Measurements from ENCODE around the gene PBX2.
"Not testable (repeated sequence)": the region's sequence is repeated elsewhere in the genome, so short reads cannot be mapped to it uniquely, and the experiment has no call there.

The PBX2 gene

DNA sequence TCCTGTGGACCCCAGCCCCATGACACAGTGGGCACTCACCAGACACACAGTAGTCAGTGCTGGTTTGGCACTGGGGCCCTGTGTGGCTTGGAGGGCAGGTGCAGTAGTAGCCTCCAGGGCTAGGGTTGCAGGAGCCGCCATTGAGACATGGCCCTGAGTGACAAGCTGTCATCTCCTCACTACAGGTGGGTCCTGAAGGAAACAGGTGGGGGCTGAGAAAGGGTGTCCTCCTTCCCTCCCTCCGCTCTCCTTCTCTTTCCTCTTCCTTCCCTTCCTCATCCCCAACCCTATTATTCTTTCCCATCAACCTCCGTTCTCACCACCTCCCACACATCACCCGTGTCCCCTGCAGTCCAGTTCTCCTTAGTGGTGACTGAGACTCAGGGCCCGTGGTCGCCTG lies 23.6 kb upstream of the PBX2 start:
- peaks cover 6% of the 10 kb centered on the region for H3K27me3 Mint-ChIP-seq (ENCODE audit: low read depth)
- no peak for DNase-seq (ENCODE audit: low spot score)
- H3K4me3 Mint-ChIP-seq: no peak overlapping the region
- no peak overlapping the region for H3K27ac Mint-ChIP-seq
- H3K36me3 Mint-ChIP-seq (ENCODE audit: low read depth): no peaks in the 10 kb centered on the region
- no peaks in the 10 kb centered on the region for H3K4me1 Mint-ChIP-seq (ENCODE audit: low read depth)
- H3K9me3 Mint-ChIP-seq: no peaks in the 10 kb centered on the region

DNA sequence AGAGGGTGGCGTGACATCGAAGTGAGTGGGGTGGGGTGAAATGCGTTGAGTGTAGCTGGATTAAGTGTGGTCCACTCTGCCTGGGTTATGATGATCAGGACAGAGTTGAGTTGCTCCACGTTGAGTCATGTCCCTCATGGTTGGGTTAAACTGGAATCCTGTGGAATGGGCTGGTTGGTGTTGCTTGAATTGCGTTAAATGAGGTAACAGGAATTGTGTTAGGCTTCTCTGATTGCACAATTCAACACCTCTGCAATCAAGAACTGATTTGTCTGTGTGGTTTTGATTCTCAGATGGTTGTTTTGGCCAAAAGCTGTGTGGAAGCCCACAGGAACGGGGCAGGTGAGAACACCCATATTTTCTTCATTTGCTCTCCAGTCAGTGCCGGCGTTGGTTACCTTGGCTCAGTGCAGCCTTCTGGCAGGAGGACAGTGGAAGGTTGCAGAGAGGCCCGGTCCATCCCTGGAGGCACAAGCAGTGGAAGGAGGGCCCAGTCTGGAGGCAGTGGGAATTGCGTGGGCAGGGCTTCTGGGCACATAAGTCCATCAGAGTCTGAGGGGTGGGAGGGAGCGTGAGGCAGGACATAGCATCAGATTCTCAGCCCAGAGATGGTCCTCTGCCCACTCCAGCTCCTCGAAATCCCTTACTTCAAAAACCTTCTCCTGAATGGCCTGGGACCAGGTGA lies 22.2 kb upstream of the PBX2 start:
- H3K4me3 Mint-ChIP-seq: no peak overlapping the region
- H3K4me1 Mint-ChIP-seq (ENCODE audit: low read depth): no peaks in the 10 kb centered on the region
- no peaks in the 10 kb centered on the region for H3K9me3 Mint-ChIP-seq
- no peaks in the 10 kb centered on the region for H3K36me3 Mint-ChIP-seq (ENCODE audit: low read depth)
- no peak for DNase-seq (ENCODE audit: low spot score)
- no peak overlapping the region for H3K27ac Mint-ChIP-seq
- H3K27me3 Mint-ChIP-seq (ENCODE audit: low read depth): peaks cover 9% of the 10 kb centered on the region

DNA sequence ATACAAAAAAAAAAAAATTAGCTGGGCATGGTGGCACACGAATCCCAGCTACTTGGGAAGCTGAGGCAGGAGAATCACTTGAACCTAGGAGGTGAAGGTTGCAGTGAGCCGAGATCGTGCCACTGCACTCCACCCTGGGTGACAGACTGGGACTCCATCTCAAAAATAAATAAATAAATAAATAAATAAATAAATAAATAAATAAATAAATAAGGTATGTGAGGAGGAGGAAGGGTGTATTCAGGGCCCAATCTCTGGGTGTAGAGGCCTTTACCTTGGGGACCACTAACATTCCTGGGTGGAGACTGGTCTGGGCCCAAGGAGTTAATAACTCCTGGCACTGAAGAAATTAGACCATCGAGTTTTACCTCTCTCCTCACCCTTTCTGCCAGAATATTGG lies 21.4 kb upstream of the PBX2 start:
- not testable (repeated sequence) for H3K9me3 Mint-ChIP-seq, H3K4me3 Mint-ChIP-seq

DNA sequence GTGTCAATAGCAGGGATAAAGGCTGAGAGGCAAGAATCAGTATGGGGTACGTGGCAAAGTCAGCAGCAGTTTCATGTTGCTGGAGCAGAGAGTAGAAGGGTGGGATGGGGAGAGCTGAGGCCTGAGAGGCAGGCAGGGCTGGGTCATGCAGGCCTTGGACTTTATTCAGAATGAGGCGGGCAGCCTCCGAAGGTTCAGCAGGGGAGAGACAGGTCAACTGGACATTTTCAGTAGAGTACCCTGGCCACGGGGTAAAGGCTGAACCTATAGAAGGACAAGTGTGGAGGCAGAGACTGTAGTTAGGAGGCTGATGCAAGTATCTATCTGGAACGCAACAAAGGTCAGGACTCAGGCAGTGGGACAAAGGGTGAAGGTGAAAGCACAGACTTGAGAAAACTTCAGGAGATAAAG lies 20.2 kb upstream of the PBX2 start:
- no peak for DNase-seq (ENCODE audit: low spot score)
- no peaks in the 10 kb centered on the region for H3K36me3 Mint-ChIP-seq (ENCODE audit: low read depth)
- H3K27me3 Mint-ChIP-seq (ENCODE audit: low read depth): peaks cover 14% of the 10 kb centered on the region
- no peak overlapping the region for H3K4me3 Mint-ChIP-seq
- H3K4me1 Mint-ChIP-seq (ENCODE audit: low read depth): no peaks in the 10 kb centered on the region
- H3K27ac Mint-ChIP-seq: no peak overlapping the region
- no peaks in the 10 kb centered on the region for H3K9me3 Mint-ChIP-seq

More for the DNA sequence above, 21.4 kb upstream of the PBX2 start:
- not testable (repeated sequence) for H3K27me3 Mint-ChIP-seq (ENCODE audit: low read depth); H3K27ac Mint-ChIP-seq; DNase-seq (ENCODE audit: low spot score); H3K4me1 Mint-ChIP-seq (ENCODE audit: low read depth); H3K36me3 Mint-ChIP-seq (ENCODE audit: low read depth)

DNA sequence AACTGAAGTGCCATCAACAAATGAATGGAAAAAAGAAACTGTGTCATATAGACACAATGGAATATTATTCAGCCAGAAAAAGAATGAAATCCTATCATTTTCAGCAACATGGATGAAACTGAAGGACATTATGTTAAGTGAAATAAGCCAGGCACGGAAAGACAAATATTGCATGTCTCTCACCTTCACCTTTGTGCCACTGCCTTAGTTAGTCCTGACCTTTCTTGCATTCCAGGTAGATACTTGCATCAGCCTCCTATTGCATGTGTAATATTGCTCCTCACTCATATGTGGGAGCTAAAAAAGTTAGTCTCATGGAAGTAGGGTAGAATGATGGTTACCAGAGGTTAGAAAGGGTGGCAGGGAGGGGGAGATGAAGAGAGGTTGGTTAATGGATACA lies 19.0 kb upstream of the PBX2 start:
- no peak for DNase-seq (ENCODE audit: low spot score)
- peaks cover 23% of the 10 kb centered on the region for H3K27me3 Mint-ChIP-seq (ENCODE audit: low read depth)
- no peaks in the 10 kb centered on the region for H3K9me3 Mint-ChIP-seq
- H3K36me3 Mint-ChIP-seq (ENCODE audit: low read depth): no peaks in the 10 kb centered on the region
- no peaks in the 10 kb centered on the region for H3K4me1 Mint-ChIP-seq (ENCODE audit: low read depth)
- H3K27ac Mint-ChIP-seq: no peak overlapping the region
- H3K4me3 Mint-ChIP-seq: no peak overlapping the region

DNA sequence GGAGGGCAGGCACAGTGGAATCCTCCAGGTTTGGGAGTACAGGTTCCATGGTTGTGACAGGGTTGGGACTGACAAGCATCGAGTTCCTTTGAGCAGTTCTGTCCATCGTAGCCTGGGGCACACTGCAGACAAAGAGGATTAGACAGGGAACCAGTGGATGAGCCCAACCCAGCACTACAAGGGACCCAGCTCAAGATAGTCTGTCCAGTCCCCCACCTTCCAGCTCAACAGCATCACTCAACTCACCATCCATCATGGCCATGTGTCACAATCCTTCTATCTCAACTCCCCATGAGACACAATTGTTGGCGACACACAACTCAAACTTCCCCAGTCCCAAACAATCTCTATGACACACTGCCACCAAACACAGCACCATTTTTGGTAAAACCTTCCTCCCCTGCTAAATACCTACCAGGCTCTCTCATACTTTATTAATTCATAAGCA lies 14.3 kb upstream of the PBX2 start:
- Mint-ChIP-seq H3K27ac (no peak overlapping the region), H3K4me1 (ENCODE audit: low read depth) (no peaks in the 10 kb centered on the region), H3K4me3 (no peak overlapping the region), H3K36me3 (ENCODE audit: low read depth) (no peaks in the 10 kb centered on the region), H3K9me3 (no peaks in the 10 kb centered on the region), H3K27me3 (ENCODE audit: low read depth) (peaks cover 27% of the 10 kb centered on the region)
- no peak for DNase-seq (ENCODE audit: low spot score)

DNA sequence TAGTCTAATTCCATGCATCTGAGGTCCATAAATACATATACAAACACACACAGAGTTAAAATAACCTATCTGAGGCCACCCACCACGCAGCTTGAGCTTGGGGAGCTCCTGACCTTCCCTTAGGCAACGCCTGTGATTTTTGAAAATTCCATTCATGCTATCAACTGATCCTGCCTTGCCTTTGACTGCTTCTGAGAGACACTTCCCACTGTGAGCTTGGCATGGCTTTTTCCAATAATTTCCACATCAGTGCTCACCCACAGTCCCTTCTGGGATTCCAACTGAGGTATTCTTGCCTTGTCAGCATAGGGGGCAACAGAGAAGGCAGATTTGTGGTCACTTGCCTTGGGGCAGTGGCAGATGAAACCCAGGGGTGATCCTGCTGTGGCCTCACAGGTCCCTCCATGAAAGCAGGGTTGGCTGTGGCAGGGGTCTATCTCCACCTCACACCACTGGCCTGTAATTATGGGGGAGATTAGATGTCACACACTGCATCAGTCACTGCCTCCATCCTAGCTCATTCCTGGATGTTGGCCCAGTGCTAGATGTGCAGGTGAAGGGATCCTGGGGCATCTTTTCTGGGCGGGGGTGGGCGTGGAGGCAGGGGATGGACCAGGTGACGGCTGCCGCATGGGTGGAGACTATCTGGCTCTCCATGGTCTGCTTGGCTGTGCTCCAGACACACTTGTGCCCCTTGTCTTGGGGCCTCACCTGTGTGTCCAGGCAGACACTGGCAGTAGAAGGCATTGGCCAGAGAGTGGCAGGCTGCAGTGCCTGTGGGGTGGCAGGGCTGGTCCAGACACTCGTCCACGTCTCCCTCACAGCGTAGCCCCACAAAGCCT lies 13.6 kb upstream of the PBX2 start:
- H3K4me1 Mint-ChIP-seq (ENCODE audit: low read depth): no peaks in the 10 kb centered on the region
- peaks cover 25% of the 10 kb centered on the region for H3K27me3 Mint-ChIP-seq (ENCODE audit: low read depth)
- H3K4me3 Mint-ChIP-seq: no peak overlapping the region
- H3K36me3 Mint-ChIP-seq (ENCODE audit: low read depth): no peaks in the 10 kb centered on the region
- no peak overlapping the region for H3K27ac Mint-ChIP-seq
- no peaks in the 10 kb centered on the region for H3K9me3 Mint-ChIP-seq
- DNase-seq (ENCODE audit: low spot score): no peak

DNA sequence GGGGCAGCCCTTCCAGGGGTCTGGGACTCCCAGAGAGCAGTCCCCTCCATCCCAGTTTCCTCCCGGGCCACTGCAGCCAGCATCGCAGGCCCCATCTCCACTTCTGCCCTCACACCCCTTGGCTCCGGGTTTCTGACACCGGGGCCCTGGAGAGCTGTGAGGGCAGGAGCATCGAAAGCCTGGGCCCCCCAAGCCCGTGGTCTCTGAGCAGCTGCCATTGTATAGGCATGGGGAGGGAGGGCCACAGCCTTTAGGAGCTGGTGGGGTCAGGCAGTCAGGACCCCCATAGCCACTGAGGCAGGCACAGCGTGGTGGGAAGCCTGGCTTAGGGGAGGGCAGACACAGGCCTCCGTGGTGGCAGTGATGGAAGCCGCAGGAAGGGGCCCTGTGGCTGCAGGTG lies 12.2 kb upstream of the PBX2 start:
- Mint-ChIP-seq H3K4me3 (no peak overlapping the region), H3K36me3 (ENCODE audit: low read depth) (no peaks in the 10 kb centered on the region), H3K4me1 (ENCODE audit: low read depth) (no peaks in the 10 kb centered on the region), H3K27me3 (ENCODE audit: low read depth) (peaks cover 19% of the 10 kb centered on the region), H3K9me3 (no peaks in the 10 kb centered on the region), H3K27ac (no peak overlapping the region)
- DNase-seq (ENCODE audit: low spot score): no peak

DNA sequence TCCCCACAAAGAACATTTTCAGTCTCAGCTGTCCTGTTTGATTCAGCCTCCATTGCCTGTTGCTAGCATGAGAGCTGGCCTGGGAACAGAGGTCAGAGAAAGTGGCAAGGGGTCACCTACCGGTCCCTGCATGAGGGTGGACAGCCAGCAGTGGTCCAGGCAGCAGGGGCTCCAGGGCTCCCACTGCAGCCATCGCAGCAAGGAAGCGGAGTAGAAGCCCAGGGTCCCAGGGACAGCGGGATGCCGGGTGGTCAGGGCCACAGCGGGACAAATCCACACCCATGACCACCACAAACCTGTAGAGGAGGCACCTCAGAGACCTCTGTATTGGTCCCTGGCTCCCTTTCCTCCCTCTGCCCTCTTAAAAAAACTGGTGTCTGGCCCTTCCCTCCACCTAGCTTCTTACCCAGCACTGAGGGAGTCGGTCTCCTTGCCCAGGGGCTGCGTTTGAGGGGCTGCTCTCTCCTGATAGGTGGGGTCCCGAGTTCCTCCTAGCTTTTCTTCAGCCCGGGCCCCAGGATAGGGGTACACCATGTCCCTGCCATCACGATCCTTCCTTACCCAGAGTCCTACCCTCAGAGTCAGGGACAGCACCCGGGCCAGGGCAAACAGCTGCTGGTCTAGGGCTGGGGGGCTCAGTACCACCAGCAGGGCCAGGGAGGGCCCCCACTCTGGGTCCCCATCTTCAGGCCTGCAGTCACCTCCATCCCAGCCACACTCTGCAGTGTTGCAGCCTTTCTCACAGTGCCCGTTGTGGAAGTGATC lies 10.9 kb upstream of the PBX2 start:
- no peak for DNase-seq (ENCODE audit: low spot score)
- peaks cover 13% of the 10 kb centered on the region for H3K27me3 Mint-ChIP-seq (ENCODE audit: low read depth)
- peaks cover 5% of the 10 kb centered on the region for H3K4me1 Mint-ChIP-seq (ENCODE audit: low read depth)
- H3K36me3 Mint-ChIP-seq (ENCODE audit: low read depth): no peaks in the 10 kb centered on the region
- H3K4me3 Mint-ChIP-seq: no peak overlapping the region
- H3K27ac Mint-ChIP-seq: no peak overlapping the region
- H3K9me3 Mint-ChIP-seq: no peaks in the 10 kb centered on the region

DNA sequence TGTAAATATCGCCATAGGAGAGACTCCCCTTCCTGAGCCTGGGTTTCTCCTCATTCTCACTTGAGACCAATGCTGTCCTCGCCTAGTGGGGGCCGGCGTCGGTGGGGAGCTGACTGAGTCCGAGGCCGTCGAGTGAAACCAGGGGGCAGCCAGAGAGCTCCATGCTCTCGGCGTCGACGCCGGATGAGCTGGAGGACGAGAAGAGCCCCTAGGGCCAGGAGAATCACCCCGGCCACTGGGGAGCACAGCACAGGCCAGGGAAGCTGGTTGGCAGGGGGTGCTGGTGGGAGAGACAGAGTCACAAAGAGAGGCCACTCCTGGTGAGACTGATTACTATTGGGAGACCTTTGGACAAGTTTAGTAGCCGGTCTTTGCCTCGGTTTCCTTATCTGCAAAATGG lies 8.9 kb upstream of the PBX2 start:
- DNase-seq (ENCODE audit: low spot score): no peak
- Mint-ChIP-seq H3K27me3 (ENCODE audit: low read depth) (peaks cover 4% of the 10 kb centered on the region), H3K4me1 (ENCODE audit: low read depth) (peaks cover 20% of the 10 kb centered on the region), H3K9me3 (no peaks in the 10 kb centered on the region), H3K27ac (no peak overlapping the region), H3K36me3 (ENCODE audit: low read depth) (no peaks in the 10 kb centered on the region), H3K4me3 (no peak overlapping the region)

DNA sequence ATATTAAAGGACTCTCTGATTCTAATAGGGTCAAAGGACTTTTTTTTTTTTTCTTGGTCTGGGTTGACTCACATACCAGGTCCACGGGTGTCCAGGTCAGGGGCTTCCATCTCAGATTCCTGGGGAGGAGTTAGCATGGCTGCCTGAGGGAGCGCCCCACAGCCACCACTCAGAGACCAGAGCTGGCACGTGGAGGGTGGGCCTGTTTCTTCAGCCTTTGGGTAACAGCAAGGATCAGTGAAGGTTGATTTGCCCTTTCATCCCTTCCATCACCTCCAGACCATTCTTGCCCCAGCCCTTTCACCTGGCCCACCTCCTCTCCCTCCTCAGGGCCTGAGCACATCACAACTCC lies 8.3 kb upstream of the PBX2 start:
- no peak overlapping the region for H3K27ac Mint-ChIP-seq
- peaks cover 25% of the 10 kb centered on the region for H3K4me1 Mint-ChIP-seq (ENCODE audit: low read depth)
- H3K9me3 Mint-ChIP-seq: no peaks in the 10 kb centered on the region
- H3K27me3 Mint-ChIP-seq (ENCODE audit: low read depth): peaks cover 2% of the 10 kb centered on the region
- H3K36me3 Mint-ChIP-seq (ENCODE audit: low read depth): no peaks in the 10 kb centered on the region
- H3K4me3 Mint-ChIP-seq: no peak overlapping the region
- DNase-seq (ENCODE audit: low spot score): no peak

DNA sequence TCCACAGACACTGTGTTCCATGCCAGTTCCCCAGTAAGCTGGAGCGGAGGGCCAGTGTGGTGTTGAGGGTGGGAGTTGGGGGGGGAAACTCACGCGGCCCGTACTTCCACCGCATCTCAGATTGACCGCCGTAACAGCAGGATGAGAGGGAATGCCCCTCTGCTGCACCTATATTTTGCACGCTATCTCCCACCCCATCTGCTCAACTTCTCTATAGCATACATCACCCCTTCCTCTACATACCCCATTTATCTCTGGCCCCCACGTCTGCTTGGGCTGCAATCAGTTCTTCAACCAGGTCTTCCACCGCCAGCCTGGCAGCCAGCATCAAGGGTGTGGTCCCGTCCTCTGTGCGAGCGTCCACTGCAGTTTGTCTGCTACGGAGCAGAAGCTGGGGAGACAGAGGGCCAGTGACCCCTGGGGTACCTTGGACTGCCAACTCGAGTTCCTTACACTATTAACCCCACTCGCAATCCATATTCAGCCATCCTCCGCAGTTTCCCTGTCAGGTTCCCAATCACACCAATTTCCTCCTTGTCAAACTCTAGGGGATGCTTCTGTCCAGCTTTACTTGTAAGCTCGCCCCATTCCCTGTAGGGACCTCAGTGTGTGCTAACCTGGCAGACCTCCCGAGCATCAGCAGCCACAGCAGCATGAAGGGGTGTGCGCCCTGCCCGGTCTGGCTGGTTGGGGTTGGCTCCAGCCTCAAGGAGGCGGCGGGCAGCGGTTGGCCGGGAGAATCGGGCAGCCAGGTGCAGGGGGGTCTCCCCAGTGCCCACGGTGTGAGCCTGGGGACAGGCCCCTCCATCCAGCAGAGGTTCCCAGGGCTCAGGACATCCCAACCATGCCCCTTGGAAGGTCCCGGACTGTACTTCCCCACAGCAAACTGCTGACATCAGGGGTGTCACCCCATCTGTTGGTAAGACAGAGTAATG lies 6.9 kb upstream of the PBX2 start:
- Mint-ChIP-seq H3K27ac (peak overlapping the region; percentile 99), H3K27me3 (ENCODE audit: low read depth) (no peaks in the 10 kb centered on the region), H3K4me1 (ENCODE audit: low read depth) (peaks cover 27% of the 10 kb centered on the region), H3K4me3 (peak overlapping the region; percentile 96), H3K36me3 (ENCODE audit: low read depth) (peaks cover 9% of the 10 kb centered on the region), H3K9me3 (no peaks in the 10 kb centered on the region)
- no peak for DNase-seq (ENCODE audit: low spot score)

DNA sequence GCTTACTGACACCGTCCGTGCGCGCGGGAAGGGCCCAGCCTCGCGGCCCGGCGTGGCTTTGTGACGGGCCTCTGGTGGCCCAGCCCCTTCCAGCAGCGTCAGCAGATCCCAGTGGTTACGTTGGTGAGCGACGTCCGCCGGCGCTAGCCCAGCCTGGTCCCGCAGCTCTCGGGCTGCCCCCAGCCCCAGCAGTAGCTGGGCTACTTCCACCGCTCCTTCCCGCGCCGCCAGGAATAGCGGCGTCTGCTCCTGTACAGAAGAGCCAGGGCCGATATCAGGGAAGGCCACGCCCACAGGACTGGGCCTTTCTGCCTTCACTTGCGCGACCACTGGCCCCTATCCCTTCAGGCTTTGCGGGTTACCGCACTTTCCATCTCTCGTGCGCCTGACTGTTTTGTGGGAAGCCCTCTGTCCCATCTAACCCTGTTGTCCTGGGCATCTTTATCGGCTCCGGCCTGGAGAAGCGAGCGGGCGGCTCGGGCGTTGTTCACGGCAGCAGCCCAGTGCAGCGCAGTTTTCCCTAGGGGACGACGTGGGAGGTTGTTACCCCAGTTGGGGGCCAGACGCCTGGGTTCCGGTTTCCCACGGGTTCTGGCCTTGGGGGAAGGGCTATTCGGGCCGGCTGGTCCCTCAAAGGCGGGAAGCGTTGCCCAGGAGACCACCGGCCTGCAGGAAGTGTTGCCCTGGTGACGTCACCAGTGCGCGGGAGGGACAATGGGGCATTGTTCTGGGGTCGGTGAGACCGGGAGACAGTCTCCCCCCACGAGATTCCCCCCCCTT lies 6.1 kb upstream of the PBX2 start:
- peak; percentile 61 for DNase-seq (ENCODE audit: low spot score)
- H3K36me3 Mint-ChIP-seq (ENCODE audit: low read depth): peaks cover 17% of the 10 kb centered on the region
- H3K4me1 Mint-ChIP-seq (ENCODE audit: low read depth): peaks cover 27% of the 10 kb centered on the region
- H3K27ac Mint-ChIP-seq: peak overlapping the region; percentile 99
- no peaks in the 10 kb centered on the region for H3K9me3 Mint-ChIP-seq
- no peaks in the 10 kb centered on the region for H3K27me3 Mint-ChIP-seq (ENCODE audit: low read depth)
- peak overlapping the region; percentile 96 for H3K4me3 Mint-ChIP-seq

All from T-helper 2 cell treated with Interferon-gamma antibody and Interleukin-4, amounts not matched to agents 5 μg/mL and 100 μg/mL, for 36 hours (primary cell).